Stromal cell of bone marrow (primary cell): Measurements from ENCODE around the gene ZNF500.

Experiments used
- DNase-seq: peaks from one replicate; pipeline ENCODE4 v3.0.0-alpha.2; 2012; ENCODE audit warnings: low read depth

Gene ZNF500

DNA sequence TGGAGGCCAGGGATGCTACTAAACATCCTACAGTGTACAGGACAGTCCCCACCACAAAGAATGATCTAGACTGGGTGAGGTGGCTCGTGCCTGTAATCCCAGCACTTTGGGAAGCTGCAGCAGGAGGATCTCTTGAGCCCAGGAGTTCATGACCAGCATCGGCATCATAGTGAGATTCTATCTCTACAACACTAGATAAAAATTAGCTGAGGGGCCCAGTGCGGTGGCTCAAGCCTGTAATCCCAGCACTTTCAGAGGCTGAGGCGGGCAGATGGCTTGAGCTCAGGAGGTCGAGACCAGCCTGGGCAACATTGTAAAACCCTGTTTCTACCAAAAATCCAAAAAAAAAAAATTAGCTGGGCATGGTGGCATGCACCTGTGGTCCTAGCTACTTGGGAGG is 5.4 kb upstream of the ZNF500 start:
- no peak for DNase-seq

DNA sequence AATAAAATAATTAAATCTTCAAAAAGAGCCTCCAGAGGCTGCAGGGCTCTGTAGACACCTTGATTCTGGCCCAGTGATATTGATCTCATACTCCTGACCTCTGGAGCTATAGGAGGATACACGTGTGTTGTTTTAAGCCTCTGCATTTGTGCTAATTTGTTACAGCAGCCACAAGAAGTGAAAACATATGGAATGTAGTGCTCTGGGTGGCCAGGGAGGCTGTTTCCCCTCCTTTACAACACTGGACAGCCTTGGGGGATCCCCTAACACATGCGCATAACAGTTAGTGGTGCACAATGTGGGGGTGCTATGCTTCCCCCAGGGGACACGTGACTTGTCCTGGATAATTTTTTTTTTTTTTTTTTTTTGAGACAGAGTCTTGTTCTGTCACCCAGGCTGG is 4.7 kb upstream of the ZNF500 start:
- DNase-seq = no peak

DNA sequence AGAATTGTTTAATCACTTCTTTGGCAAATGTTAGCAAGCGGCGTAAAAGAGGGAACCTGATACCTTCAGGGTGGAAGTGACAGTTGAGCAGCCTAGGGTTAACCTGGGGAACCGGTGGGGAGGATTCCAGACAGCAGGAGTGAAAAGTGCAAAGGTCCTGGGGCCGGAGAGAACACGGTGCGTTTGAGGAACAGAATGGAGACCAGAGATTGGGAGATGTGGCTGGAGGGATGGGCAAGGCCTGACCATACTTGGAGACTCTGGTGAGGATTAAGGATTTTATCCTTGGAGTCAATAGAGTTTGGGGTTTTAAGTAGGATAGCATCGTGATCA is 2.3 kb upstream of the ZNF500 start:
- no peak for DNase-seq

DNA sequence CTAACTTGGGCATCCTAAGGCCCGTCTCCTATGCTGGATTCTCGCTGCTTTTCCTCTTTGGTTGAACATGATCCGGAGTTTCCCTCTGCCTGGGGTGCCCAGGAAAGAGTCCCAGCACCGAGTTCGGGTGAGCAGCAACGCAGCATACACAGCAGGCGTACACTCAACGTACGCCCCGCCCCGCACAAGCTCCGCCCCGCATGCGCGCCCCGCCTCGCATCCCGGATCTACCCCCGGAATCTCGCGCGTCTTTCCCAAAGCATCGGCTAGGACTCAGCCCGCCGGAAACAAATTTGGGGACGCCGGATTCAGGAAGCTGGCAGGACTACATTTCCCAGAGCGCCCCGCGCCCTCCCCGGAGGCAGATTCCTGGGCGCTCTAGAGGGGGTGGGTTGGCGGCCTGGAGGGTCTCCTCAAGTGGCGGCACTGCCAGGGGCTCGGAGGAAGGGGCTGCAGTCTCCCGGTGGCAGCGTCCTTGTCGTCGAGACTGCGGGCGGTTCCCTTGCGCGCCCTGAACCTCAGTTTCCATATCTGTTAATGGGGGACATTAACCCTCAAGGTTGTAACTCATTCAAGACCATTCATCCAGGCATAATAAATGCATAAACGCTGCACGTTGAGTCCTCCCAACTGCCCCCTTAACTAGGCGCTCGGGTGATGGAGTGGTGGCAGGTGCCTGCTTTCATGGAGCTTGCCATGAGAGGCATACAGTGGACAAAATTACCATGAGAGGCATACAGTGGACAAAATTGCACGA is 1.8 kb upstream of the ZNF500 start:
- peak; percentile 94 for DNase-seq

DNA sequence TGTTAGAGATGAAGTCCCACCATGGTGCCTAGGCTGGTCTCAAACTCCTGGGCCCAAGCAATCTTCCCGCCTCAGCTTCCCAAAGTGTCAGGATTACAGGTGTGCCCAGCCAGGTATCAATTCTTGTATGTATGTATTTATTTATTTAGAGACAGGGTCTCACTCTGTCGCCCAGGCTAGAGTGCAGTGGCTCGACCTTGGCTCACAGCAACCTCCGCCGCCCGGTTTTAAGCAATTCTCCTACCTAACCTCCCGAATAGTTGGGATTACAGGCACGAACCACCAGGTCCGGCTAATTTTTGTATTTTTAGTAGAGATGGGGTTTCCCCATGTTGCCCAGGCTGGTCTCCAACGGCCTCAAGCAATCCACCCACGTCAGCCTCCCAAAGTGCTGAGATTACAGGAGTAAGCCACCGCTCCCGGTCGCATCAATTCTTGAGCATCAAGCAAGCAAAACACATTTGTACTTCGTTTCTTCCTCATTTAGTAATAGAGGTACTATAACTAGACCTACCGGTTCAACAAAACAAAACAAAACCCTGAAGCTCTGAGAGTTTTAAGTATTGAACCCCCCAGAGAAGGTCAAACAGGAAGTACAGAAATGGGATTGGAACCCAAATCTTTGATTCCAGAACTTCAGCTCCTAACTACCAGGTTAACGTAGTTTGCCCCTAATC is 1.0 kb upstream of the ZNF500 start:
- no peak for DNase-seq

DNA sequence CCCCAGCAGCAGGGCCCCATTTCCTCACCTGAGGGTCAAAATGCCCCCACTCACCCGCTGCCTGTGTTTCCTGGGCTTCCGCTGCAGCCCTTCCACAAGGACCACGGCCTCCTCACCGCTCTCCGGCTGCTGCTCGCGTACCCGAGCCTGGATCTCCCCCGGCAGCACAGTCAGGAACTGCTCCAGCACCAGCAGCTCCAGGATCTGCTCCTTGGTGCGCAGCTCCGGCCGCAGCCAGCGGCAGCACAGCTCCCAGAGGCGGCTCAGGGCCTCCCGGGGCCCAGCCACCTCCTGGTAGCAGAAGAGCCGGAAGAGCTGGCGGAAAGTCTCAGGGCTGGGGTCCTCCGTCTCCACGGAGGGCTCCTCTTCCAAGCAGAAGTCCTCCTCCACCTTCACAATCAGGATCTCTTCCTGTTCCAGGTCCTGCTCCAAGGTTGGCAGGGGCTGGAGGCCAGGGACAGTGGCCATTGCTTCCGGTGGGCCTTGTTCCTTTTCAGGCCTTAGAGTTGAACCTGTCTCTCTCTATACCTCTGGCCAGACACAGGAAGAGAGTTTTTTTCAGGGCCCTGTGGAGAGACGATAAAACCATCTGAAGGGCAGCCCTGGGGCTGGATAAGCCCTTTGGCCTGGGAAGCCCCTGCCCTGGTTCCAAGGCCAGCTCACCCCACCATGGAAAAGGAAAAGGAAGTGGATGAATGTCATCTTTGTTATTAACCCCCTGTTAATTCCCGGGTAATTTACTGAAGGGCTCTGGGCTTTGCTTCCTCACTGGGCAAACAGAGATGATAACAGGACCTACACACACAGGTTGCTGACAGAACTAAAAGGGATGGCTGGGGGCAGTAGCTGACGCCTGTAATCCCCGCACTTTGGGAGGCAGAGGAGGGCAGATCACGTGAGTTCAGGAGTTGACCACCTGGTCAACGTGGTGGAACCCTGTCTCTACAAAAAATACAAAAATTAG is 1.2 kb downstream of the ZNF500 start:
- DNase-seq = no peak

DNA sequence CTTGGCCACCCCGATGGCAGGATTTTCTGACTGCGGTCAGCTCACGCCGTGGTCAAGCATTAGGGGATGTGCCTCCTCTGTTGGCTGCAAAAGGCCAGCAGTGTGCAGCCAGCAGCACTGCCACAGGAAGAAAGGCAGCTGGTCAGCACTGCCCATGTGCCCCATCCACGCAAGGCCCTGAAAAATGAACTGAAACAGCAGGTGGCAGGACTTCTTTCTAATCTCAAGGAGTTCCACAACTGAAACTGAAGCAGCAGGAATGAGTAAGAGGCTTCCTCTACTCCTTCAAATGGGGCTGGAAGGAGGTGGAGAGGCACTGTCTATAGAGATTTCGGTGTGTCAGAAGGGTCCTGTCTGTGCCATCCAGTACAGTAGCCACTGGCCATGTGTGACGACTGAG is 3.2 kb downstream of the ZNF500 start:
- DNase-seq = no peak

DNA sequence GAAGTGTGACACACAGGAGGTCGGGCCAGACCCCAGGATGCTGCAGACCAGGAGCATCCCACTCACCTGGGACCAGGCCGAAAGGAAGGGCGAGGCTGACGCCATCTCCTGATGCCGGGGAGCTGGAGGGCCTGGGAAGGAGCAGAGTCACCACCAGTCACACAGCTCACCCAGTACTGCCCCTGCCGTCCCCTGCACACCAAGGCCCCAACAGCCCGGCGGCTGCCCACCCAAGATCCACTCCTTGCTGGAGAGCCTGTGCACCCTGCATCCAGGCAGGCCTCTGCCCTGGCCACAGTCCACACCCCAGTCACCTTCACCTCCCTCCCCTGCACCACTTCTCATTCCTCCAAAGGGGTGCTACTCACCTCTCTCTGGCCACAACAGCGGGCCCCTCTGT is 4.8 kb downstream of the ZNF500 start:
- no peak for DNase-seq

DNA sequence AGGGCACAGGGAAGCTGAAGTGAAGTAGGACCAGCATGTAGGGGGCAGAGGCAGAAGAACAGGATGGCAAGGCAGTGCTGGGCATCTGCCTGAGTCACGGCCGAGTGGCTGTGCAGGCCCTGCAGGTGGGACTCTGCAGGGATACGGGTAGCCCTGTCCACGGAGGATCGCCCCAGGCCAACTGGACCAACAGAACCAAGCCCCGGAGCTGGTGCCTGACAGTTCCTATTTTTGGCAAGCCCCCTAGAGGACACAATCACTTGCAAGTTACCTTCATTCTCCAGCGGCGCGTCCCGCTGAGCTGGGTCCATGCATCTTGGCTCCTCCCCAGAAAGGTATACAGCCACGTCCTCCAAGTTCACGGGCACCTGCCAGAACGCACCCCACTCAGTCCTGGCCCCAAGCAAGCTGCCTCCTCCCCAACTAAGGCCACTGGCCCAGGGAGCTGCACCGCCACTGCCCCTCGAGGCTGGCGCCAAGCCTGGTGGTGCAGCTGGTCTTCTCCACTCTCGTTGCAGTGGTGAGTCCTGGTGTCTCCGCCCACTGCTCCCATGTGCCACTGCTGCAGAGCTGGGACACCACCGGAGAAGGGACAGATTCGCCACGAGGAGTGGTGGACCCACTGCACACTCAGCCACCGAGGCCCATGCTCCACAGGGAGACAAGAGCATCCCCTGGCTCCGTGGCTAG is 6.6 kb downstream of the ZNF500 start:
- no peak for DNase-seq

DNA sequence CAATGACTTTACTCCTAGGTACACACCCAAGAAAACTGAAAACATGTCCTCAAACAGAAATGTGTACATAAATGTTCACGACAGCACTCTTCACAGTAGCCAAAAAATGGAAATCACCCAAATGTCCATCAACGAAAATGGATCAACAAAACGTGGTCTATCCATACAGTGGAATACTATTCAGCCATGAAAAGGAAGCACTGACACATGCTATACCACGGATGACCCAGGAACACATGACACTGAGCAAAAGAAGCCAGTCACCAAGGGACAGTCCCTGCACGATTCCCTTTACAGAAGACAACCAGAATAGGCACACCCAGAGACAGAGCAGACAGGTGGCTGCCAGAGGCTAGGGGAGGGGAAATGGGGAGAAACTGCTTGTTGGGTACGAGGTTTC is 11.3 kb downstream of the ZNF500 start:
- no peak for DNase-seq

DNA sequence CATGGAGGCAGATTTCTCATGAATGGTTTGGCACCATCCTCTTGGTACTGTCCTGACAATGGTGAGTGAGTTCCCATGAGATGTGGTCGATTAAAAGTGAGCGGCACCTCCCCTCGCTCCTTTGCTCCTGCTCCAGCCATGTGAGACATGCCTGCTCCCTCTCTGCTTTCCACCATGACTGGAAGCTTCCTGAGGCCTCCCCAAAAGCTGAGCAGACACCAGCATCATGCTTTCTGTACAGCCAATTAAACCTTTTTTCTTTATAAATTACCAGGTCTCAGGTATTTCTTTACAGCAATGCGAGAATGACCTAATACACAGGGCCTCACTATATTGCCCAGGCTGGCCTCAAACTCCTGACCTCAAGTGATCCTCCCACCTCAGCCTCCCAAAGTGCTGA is 12.1 kb downstream of the ZNF500 start:
- no peak for DNase-seq

DNA sequence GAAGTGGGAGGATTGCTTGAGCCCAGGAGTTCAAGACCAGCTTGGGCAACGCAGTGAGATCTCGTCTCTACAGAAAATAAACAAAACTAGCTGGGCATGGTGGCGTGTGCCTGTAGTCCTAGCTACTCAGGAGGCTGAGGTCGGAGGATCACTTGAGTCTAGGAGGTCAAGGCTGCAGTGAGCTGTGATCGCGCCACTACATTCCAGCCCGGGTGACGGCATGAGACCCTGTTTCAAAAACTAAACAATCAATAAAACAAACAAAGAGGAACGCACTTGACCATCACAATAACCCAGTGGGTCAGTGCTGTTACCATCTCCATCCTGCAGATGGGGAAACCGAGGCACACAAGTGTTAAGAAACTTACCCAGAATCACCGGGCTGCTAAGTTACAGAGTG is 13.7 kb downstream of the ZNF500 start:
- no peak for DNase-seq

DNA sequence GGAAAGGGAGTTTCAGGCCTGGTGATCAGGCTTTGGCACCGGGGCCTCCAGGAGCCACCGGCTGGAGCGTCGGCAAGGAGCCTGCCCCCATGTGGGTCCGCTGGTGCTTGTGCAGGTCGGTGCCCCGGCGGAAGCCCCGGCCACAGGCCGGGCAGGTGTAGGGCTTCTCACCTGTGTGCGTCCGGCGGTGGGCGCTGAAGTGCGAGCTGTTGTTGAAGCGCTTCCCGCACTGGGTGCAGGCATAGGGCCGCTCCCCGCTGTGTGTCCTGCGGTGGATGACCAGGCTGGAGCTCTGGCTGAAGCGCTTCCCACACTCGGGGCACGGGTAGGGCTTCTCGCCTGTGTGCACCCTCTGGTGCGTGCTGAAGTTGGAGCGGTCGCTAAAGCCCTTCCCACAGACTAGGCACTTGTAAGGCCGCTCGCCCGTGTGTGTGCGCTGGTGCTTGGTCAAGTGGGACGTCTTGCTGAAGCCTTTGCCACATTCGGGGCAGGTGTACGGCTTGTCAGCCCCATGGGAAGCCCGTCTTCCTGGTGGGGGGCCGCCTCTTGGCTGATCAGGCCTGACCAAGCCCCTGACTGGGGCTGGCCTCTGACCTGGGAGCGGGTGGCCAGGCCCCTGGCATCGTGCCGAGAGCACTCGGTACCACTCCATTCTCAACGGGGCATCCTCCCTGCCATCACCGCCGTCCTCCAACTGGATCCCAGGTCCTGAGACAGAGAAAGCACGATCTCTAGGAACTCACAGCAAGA is 14.4 kb downstream of the ZNF500 start:
- no peak for DNase-seq

DNA sequence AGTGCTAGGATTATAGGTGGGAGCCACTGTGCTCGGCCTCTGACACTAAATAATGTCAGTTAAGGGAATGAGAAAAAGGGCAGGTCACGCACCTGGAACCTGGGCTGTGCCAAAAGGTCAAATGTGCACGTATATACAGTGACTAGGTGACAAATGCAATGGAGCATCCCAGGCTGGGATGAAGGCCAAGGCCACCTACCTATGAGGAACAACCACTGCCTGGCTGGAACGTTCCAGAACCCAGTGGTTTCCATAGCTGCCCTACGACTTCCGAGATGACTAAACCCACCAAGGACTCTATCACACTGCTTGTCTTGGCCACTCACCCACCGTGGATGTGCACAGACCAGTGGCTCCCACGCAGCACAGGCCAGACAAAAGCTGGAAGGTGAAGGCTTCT is 16.1 kb downstream of the ZNF500 start:
- DNase-seq = no peak

DNA sequence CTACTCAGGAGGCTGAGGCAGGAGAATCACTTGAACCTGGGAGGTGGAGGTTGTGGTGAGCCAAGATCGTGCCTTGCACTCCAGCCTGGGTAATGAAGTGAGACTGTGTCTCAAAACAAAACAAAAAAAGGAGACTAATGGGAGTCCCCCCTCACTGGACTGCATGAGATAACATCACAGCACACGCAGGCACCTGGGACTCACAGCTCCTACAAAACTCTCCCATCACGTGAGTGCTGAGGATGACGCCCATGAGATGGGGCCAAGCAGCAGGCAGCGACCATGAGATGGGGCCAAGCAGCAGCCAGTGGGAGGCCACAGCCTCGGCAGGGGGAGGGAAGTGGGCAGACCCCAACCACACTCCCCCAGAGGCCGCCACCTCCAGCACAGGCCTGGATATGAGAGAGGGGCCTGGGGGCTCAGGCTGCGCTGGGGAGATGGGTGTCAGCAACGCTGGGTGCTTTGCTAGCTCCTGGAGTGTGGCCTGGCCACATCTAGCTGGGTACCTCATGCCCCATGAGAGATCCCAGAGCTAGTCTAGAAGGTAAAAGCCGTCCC is 17.2 kb downstream of the ZNF500 start:
- no peak for DNase-seq

DNA sequence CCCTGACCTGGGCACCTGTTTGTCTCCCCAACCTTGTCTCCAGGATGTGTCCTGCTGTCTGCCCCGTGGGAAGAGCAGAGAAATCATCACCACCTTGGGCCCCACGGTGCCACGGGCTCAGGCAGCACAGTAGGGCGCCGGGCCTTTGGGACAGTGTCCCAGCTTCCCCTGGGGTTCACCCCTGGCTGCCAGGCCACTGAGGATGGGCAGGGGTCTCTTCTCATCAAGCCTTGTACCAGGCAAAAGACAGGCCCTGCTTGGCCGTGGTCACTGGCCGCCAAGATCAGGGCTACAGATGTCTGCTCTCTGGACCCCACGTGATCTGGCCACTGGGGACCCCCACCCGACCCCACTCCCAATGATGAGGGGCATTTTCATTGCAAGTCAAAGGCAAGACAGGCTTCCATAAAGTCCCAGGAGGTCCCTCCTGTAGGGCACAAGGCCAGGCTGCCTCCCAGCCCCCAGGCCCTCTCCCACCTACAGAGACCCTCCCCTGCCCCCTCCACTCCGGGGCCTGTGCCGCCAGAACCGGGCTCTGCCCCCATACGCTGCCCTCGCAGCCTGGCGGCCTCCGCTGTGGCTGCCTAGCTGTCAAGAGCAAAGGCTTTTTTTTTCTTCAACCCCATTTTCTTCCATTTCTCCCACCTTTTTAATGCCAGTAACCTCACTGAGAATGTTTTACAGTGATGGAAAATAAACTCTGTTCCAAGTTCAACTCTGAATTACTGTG is 18.1 kb downstream of the ZNF500 start:
- no peak for DNase-seq

DNA sequence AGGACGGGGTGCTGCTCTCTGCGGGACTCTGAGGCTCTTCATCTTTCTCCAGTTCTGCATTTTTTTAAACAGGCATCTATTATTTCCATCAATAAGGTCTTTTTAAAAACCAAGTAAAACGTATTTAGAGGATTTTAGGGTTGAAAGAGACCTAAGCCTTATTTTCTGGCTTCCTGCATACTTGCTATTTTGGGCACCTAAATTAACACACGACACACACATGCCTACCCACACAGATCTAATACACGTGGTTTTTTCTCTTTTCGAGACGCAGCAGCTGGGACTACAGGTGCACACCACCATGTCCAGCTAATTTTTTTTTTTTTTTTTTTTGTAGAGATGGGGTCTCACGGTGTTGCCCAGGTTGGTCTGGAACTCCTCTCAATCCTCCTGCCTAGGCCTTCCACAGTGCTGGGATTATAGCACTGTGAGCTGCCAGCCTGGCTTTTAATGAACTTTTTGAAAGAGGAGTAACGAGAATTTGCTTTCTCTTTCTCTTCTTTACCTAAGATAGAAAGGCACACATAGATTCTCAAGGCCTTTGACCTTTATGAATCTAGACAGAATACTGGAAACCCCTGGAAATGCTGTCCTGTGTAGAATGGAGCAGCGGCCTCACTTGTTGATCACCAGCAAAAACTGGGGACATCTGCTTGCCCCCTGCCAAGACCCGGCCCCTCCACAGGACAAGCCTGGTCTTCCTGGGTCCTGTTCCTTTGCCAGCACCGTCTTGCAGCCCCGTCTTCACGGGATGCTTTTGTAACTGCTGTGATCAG is 18.9 kb downstream of the ZNF500 start:
- DNase-seq = no peak

DNA sequence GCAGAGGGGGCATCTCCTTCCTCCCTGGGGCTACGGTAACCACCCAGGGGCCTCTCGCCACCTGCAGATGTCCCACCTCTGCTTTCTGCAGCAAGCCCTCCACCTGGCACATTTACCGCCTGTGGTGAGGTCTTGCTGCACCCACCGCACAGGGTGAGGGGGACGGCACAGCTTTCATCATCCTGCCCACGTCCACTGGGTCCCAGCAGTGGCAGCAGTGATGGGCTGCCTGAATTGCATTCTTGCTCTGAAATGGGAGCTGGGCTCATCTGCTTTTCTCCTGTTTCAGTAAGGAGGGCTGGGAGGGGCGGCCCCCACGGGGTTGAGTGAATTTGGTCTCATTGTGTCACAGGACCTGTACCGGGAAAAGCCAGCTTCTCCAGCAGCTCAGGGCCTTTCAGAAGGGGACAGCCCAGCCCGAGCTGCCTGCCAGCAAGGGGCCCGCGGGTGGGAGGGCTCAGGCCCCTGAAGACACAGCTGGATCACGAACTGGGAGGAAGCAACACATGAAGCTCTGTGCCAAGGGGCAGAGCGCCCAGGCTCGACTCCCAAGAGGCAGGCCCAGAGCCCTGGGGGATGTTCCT is 19.9 kb downstream of the ZNF500 start:
- DNase-seq = no peak

DNA sequence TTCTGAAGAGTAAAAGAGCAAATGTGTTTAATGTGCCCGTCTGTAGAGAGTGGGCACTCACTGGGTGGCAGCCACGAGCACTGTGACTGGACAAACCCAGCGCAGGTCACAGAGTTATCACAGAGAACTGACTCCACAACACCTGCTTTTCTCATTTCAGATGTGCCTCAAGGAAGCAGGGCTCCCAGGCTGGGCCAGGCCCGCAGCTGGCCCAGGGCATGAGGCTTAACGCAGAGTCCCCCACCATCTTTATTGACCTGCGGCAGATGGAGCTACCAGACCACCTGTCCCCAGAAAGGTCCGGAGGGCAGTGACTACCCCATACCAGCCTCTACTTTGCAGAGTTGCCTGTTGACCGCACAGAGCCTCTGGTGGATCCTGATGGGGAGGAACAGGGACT is 20.7 kb downstream of the ZNF500 start:
- DNase-seq = no peak

DNA sequence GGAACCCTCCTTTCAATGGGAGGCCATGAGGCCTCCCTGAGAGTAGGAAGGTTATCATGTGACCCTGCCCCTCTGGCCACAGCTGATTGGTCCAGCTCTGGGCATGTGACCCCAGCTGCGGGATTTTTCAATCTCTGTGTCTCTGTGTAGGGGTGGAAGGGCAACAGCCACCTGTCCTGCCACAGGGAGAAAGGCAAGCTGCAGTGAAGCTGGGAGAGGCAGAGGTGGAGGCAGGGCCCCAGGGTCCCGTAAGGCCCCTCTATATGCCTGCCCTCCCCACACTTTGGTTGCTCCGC is 21.7 kb downstream of the ZNF500 start:
- no peak for DNase-seq
